Stimulated activated naive B cell treated with anti-CD40 and anti-IgM and Interleukin-4, amounts not matched to agents 10 μg/mL and 1 μg/mL and 100 μg/mL, for 72 hours (primary cell): ENCODE measurements around the gene ADCK1.
A peak's percentile ranks its signal among the peaks of the same experiment; 100 is the strongest.
"Not testable (repeated sequence)": the region's sequence is repeated elsewhere in the genome, so short reads cannot be mapped to it uniquely, and the experiment has no call there.

Experiments
- ATAC-seq, 2 donors: fragments of 150-1000 bp; cut with Tn5 transposase; replicated peaks; 2 replicates each; pipeline ENCODE4 v1.10.0; 2021; ENCODE audit warnings: moderate library complexity in 1 of 2
- DNase-seq: peaks from one replicate; pipeline ENCODE4 v3.0.0; 2021
- H3K27ac Mint-ChIP-seq: one replicate; pipeline ENCODE4 v1.8.0; 2022; ENCODE audit warnings: mild to moderate bottlenecking, mixed read lengths
- H3K27me3 Mint-ChIP-seq, 2 donors: one replicate each; pipeline ENCODE4 v1.8.0; 2022; ENCODE audit warnings: mixed read lengths in 2 of 2
- H3K36me3 Mint-ChIP-seq, 2 donors: one replicate each; pipeline ENCODE4 v1.8.0; 2022; ENCODE audit warnings: mixed read lengths in 2 of 2, mild to moderate bottlenecking in 1 of 2
- H3K4me1 Mint-ChIP-seq, 2 donors: one replicate each; pipeline ENCODE4 v1.8.0; 2022; ENCODE audit warnings: mixed read lengths in 2 of 2, mild to moderate bottlenecking in 1 of 2
- H3K4me3 Mint-ChIP-seq, 2 donors: one replicate each; pipeline ENCODE4 v1.8.0; 2022; ENCODE audit warnings: mild to moderate bottlenecking in 2 of 2, mixed read lengths in 2 of 2, moderate library complexity in 1 of 2
- H3K9me3 Mint-ChIP-seq, 2 donors: one replicate each; pipeline ENCODE4 v1.8.0; 2022; ENCODE audit warnings: mixed read lengths in 2 of 2, mild to moderate bottlenecking in 1 of 2

ADCK1 gene

GRCh38 chr14:77793255-77793654 is 6.7 kb upstream of the ADCK1 start:
- peaks cover 13 to 22% of the 10 kb centered on the region in 2 donors for H3K27me3 Mint-ChIP-seq
- not testable (repeated sequence) for H3K36me3 Mint-ChIP-seq, ATAC-seq, H3K9me3 Mint-ChIP-seq, H3K4me1 Mint-ChIP-seq, DNase-seq, H3K27ac Mint-ChIP-seq, H3K4me3 Mint-ChIP-seq

DNA sequence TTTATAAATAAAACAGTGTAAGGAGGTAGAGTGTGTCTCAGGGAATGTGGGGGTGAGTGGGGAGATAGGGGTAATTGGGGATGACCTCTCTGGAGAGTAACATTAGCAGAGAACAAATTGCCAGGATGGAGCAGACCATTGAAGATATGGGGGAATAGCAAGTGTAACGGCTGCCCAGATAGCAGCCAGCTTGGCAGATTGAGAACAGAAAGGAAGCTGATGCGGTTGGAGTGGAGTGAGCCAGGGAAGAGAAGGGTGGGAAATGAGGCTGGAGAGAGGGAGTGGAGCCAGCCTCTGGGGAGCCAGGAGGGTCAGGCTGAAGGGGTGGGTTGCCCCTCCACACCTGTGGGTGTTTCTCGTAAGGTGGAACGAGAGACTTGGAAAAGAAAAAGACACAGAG is 5.6 kb upstream of the ADCK1 start:
- peaks cover 11 to 19% of the 10 kb centered on the region in 2 donors for H3K27me3 Mint-ChIP-seq

GRCh38 chr14:77799456-77799855 is 453 bp upstream of the ADCK1 start:
- H3K9me3 Mint-ChIP-seq, H3K36me3 Mint-ChIP-seq, DNase-seq, H3K4me1 Mint-ChIP-seq, H3K27me3 Mint-ChIP-seq: not testable (repeated sequence)
- H3K27ac Mint-ChIP-seq, result peak overlapping the region; percentile 98
- peak overlapping the region; percentile 93 to 96 for H3K4me3 Mint-ChIP-seq
- ATAC-seq, result peak; percentile 3 to 4

More for the DNA sequence above, 5.6 kb upstream of the ADCK1 start:
- H3K36me3 Mint-ChIP-seq, result no peaks in the 10 kb centered on the region
- no peaks in the 10 kb centered on the region for H3K4me1 Mint-ChIP-seq
- H3K27ac Mint-ChIP-seq, result no peak overlapping the region
- ATAC-seq (no peak), DNase-seq (no peak)
- H3K9me3 Mint-ChIP-seq, result no peaks in the 10 kb centered on the region
- no peak overlapping the region for H3K4me3 Mint-ChIP-seq

- H3K27ac Mint-ChIP-seq, result peak overlapping the region; percentile 98
- DNase-seq, result no peak
- ATAC-seq, result no peak
- H3K27me3 Mint-ChIP-seq, result no peaks in the 10 kb centered on the region
- H3K4me3 Mint-ChIP-seq, result peak overlapping the region; percentile 93 to 96
- H3K36me3 Mint-ChIP-seq, result no peaks in the 10 kb centered on the region
- H3K9me3 Mint-ChIP-seq, result no peaks in the 10 kb centered on the region
- H3K4me1 Mint-ChIP-seq, result peaks cover 4 to 9% of the 10 kb centered on the region in 2 donors
Observed at GRCh38 chr14:77800814-77801213, 905 bp downstream of the ADCK1 start.

GRCh38 chr14:77804592-77804991 is 4.7 kb downstream of the ADCK1 start:
- no peak overlapping the region for H3K4me3 Mint-ChIP-seq
- H3K36me3 Mint-ChIP-seq, result peaks cover 3 to 7% of the 10 kb centered on the region in 2 donors
- DNase-seq (no peak), ATAC-seq (no peak)
- peaks cover 0 to 3% of the 10 kb centered on the region in 2 donors for H3K9me3 Mint-ChIP-seq
- no peaks in the 10 kb centered on the region for H3K27me3 Mint-ChIP-seq
- no peak overlapping the region for H3K27ac Mint-ChIP-seq
- H3K4me1 Mint-ChIP-seq, result peaks cover 9 to 21% of the 10 kb centered on the region in 2 donors

DNA sequence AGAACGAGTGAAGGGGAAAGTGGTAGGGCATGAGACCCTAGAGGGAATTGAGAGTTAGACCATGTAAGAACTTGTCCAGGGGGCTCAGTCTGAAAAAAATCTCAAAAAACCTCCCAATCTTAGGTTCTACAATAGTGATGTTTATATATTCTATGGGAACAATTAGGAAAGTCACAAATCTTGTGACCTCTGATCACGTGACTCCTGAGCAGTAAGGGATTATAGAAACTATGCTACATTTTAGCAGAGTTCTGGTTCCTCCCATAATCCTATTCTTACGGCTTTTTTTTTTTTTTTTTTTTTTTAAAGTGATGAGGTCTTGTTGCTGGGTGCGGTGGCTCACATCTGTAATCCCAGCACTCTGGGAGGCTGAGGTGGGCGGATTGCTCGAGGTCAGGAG is 5.8 kb downstream of the ADCK1 start:
- peaks cover 5 to 13% of the 10 kb centered on the region in 2 donors for H3K4me1 Mint-ChIP-seq
- no peak overlapping the region for H3K4me3 Mint-ChIP-seq
- ATAC-seq (no peak), DNase-seq (no peak)
- H3K36me3 Mint-ChIP-seq, result peaks cover 3 to 7% of the 10 kb centered on the region in 2 donors
- peaks cover 0 to 3% of the 10 kb centered on the region in 2 donors for H3K9me3 Mint-ChIP-seq
- no peaks in the 10 kb centered on the region for H3K27me3 Mint-ChIP-seq
- H3K27ac Mint-ChIP-seq, result no peak overlapping the region

DNA sequence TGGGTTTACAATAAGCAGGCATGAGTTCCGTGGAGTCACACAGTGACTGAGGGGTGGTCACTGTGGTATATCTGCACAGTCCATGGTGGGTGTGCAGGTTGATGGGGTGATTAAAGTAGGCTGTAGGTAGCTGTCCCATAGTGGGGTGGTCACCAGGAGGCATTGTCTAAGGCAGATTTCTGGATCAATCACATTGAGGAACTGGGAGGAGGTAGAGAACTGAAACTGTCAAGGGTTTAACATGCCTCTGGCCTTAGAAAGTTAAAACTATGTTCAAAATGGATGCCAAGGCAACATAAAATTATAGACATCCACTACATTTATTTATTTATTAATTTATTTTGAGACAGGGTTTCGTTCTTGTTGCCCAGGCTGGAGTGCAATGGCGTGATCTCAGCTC is 8.3 kb downstream of the ADCK1 start:
- DNase-seq (no peak), ATAC-seq (peak; percentile 70 to 73)
- Mint-ChIP-seq H3K9me3 (peaks cover 0 to 3% of the 10 kb centered on the region in 2 donors), H3K36me3 (peaks cover 3 to 7% of the 10 kb centered on the region in 2 donors), H3K4me1 (peaks cover 8 to 13% of the 10 kb centered on the region in 2 donors), H3K27me3 (no peaks in the 10 kb centered on the region), H3K4me3 (no peak overlapping the region), H3K27ac (no peak overlapping the region)

DNA sequence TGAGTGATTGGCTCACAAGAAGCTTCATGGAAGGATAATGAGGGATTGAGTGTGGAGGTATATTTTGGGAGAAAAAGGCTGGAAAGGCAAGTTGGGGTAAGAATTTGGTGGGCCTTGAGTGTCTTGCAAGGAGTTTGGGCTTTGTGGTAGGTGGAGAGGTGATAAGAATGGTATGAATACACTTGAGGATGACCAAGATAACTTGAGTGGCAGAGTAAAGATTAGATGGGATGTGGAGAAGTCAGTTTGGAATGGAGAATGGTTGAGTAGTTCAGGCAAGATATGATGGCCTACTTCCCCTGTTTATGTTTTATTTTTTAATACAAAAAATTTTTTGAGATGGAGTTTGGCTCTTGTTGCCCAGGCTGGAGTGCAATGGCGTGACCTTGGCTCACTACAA is 9.1 kb downstream of the ADCK1 start:
- Mint-ChIP-seq H3K4me1 (peaks cover 8 to 13% of the 10 kb centered on the region in 2 donors), H3K4me3 (no peak overlapping the region), H3K9me3 (peaks cover 0 to 3% of the 10 kb centered on the region in 2 donors), H3K36me3 (peaks cover 3 to 7% of the 10 kb centered on the region in 2 donors), H3K27ac (no peak overlapping the region), H3K27me3 (no peaks in the 10 kb centered on the region)
- no peak for DNase-seq
- ATAC-seq, result no peak

GRCh38 chr14:77812028-77812427 is 12.1 kb downstream of the ADCK1 start:
- H3K36me3 Mint-ChIP-seq, result peaks cover 3 to 7% of the 10 kb centered on the region in 2 donors
- H3K27ac Mint-ChIP-seq, result no peak overlapping the region
- ATAC-seq, result peak in 1 of 2 donors; percentile 73
- H3K4me1 Mint-ChIP-seq, result peaks cover 8 to 14% of the 10 kb centered on the region in 2 donors
- peaks cover 0 to 3% of the 10 kb centered on the region in 2 donors for H3K9me3 Mint-ChIP-seq
- no peak overlapping the region for H3K4me3 Mint-ChIP-seq
- H3K27me3 Mint-ChIP-seq, result no peaks in the 10 kb centered on the region
- no peak for DNase-seq

- not testable (repeated sequence) for H3K4me3 Mint-ChIP-seq, ATAC-seq, H3K27ac Mint-ChIP-seq, DNase-seq, H3K36me3 Mint-ChIP-seq, H3K9me3 Mint-ChIP-seq, H3K27me3 Mint-ChIP-seq
- peaks cover 8 to 17% of the 10 kb centered on the region in 2 donors for H3K4me1 Mint-ChIP-seq
Observed at GRCh38 chr14:77812682-77813081, 12.8 kb downstream of the ADCK1 start.

GRCh38 chr14:77822307-77822706 is 22.4 kb downstream of the ADCK1 start:
- no peak overlapping the region for H3K4me3 Mint-ChIP-seq
- no peak overlapping the region for H3K27ac Mint-ChIP-seq
- peaks cover 22 to 49% of the 10 kb centered on the region in 2 donors for H3K36me3 Mint-ChIP-seq
- H3K9me3 Mint-ChIP-seq, result no peaks in the 10 kb centered on the region
- no peak for ATAC-seq
- H3K4me1 Mint-ChIP-seq, result peaks cover 0 to 1% of the 10 kb centered on the region in 2 donors
- no peaks in the 10 kb centered on the region for H3K27me3 Mint-ChIP-seq
- DNase-seq, result no peak

DNA sequence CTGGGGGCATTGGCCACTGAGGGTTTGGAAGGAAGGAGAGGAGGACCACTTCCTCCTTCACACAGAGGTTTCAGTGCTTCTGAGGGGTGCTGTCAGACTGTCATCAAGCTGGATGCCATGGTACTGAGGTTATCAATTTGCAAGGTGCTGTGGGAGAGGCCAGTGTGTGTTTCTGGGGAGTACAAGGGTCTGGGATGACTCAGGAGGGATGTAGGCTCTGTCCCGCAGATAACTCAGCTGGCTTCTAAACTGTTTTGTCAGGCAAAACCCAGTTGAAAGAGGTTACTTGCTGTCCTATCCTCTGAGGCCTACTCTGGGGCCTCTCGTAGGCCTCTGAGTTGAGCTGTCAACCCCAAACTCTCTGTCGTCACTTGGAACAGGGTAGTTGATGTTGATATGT is 22.8 kb downstream of the ADCK1 start:
- Mint-ChIP-seq H3K9me3 (no peaks in the 10 kb centered on the region), H3K36me3 (peaks cover 22 to 47% of the 10 kb centered on the region in 2 donors), H3K27ac (no peak overlapping the region), H3K27me3 (no peaks in the 10 kb centered on the region), H3K4me1 (no peaks in the 10 kb centered on the region), H3K4me3 (no peak overlapping the region)
- no peak for DNase-seq
- no peak for ATAC-seq

DNA sequence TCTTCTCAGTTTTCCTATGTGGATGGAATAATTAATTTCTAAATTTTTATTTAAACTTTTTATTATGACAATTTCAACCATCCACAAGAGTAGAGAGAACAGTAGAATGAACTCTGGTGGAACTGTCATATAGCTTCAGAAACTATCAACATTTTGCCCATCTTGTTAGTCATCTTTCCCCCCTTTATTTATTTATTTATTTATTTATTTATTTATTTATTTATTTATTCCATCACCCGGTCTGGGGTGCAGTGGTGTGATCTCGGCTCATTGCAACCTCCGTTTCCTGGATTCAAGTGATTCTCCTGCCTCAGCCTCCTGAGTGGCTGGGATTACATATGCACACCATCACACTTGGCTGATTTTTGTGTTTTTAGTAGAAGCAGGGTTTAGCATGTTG is 23.5 kb downstream of the ADCK1 start:
- ATAC-seq (no peak), DNase-seq (no peak)
- Mint-ChIP-seq H3K27ac (no peak overlapping the region), H3K4me3 (no peak overlapping the region), H3K4me1 (no peaks in the 10 kb centered on the region), H3K27me3 (no peaks in the 10 kb centered on the region), H3K9me3 (no peaks in the 10 kb centered on the region), H3K36me3 (peaks cover 22 to 42% of the 10 kb centered on the region in 2 donors)

DNA sequence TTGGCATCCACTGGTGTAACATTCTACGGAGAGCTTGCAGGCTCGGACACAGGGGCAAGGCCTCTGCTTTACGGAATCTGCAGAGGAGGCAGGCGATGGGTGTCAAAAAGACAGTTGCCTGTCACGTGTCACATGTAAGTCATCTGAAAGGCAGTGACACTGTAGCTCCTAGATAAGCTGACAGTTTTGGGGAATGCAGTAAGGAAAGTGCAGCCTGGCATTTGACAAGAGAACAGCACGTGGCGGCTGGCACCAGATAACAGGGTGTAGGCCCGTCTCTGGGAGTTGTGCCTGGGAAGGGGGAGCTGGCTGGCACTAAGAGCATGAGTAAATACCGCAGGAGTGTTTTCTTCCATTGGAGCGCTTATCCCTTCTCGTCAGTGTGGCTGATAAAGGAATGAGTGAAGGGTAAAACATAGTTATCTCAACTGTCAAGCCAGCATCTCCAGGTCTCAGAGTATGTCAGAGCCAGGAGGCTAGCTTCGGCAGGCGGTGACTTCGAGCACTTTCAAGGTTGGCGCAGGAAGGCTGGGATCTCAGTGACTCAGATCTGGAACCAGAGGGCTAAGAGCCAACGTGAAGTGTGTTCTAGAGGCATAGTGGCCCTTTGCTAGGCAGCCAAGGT is 26.1 kb downstream of the ADCK1 start:
- Mint-ChIP-seq H3K27ac (no peak overlapping the region), H3K9me3 (no peaks in the 10 kb centered on the region), H3K36me3 (peaks cover 28 to 39% of the 10 kb centered on the region in 2 donors), H3K4me1 (no peaks in the 10 kb centered on the region), H3K27me3 (no peaks in the 10 kb centered on the region), H3K4me3 (no peak overlapping the region)
- ATAC-seq (no peak), DNase-seq (no peak)

DNA sequence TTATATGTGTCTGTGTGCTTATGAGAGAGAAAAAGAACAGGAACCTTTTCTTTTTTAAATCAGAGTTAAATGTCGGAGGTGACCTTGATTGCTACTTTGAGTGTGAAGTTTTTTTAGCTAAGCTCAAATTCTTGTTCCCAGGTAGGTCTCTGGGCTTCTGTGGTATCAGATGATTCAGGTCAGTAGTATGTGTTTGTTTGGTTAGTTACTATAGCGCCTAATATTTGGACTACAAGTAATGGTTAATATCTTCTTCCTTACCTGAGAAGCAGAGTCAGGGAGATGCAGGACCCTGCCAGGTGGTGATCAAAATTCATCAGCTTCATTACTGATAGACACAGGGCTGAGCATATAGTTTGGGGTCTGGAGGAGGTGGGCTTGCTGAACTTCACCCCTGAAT is 30.8 kb downstream of the ADCK1 start:
- no peak overlapping the region for H3K4me3 Mint-ChIP-seq
- no peak for DNase-seq
- no peaks in the 10 kb centered on the region for H3K27me3 Mint-ChIP-seq
- H3K4me1 Mint-ChIP-seq, result no peaks in the 10 kb centered on the region
- no peak overlapping the region for H3K27ac Mint-ChIP-seq
- no peaks in the 10 kb centered on the region for H3K9me3 Mint-ChIP-seq
- ATAC-seq, result no peak
- H3K36me3 Mint-ChIP-seq, result peaks cover 25% of the 10 kb centered on the region in 2 donors
